IPS-15b (cell line): ENCODE results near the gene ACVR2A.

Source experiments
- H3K27me3 ChIP-seq: one replicate; pipeline ENCODE4 v1.6.1; 2013; ENCODE audit warnings: low read length; ENCODE audit not compliant: control insufficient read depth, insufficient read depth
- H3K36me3 ChIP-seq: one replicate; pipeline ENCODE4 v1.6.1; 2013; ENCODE audit warnings: low read length; ENCODE audit not compliant: control insufficient read depth, insufficient read depth
- H3K4me1 ChIP-seq: one replicate; pipeline ENCODE4 v1.6.1; 2013; ENCODE audit warnings: mild to moderate bottlenecking, low read length; ENCODE audit not compliant: control insufficient read depth, insufficient read depth
- H3K4me3 ChIP-seq: one replicate; pipeline ENCODE4 v1.5.1; 2013; ENCODE audit warnings: low read depth, low read length
- H3K9ac ChIP-seq: one replicate; pipeline ENCODE4 v1.6.1; 2013; ENCODE audit warnings: low read depth, mild to moderate bottlenecking, low read length
- H3K9me3 ChIP-seq: one replicate; pipeline ENCODE4 v1.6.1; 2013; ENCODE audit warnings: mild to moderate bottlenecking, low read length; ENCODE audit not compliant: control insufficient read depth, insufficient read depth

The ACVR2A gene

GRCh38 chr2:147934881-147935620 lies 90.2 kb downstream of the ACVR2A start:
- H3K27me3 ChIP-seq: no peaks in the 10 kb centered on the region
- no peak overlapping the region for H3K9ac ChIP-seq
- no peaks in the 10 kb centered on the region for H3K36me3 ChIP-seq
- no peaks in the 10 kb centered on the region for H3K4me1 ChIP-seq
- no peak overlapping the region for H3K4me3 ChIP-seq
- no peaks in the 10 kb centered on the region for H3K9me3 ChIP-seq

- H3K27me3 ChIP-seq: no peaks in the 10 kb centered on the region
- no peaks in the 10 kb centered on the region for H3K4me1 ChIP-seq
- no peaks in the 10 kb centered on the region for H3K9me3 ChIP-seq
- no peaks in the 10 kb centered on the region for H3K36me3 ChIP-seq
- H3K4me3 ChIP-seq: no peak overlapping the region
- H3K9ac ChIP-seq: no peak overlapping the region
These were observed 93.0 kb downstream of the ACVR2A start for GRCh38 chr2:147937744-147938349.

- Histone ChIP-seq H3K27me3 (no peaks in the 10 kb centered on the region), H3K9me3 (no peaks in the 10 kb centered on the region), H3K4me1 (no peaks in the 10 kb centered on the region), H3K4me3 (no peak overlapping the region), H3K36me3 (no peaks in the 10 kb centered on the region), H3K9ac (no peak overlapping the region)
These were observed 94.5 kb downstream of the ACVR2A start for GRCh38 chr2:147939313-147939712.

- H3K4me1 ChIP-seq: no peaks in the 10 kb centered on the region
- no peaks in the 10 kb centered on the region for H3K27me3 ChIP-seq
- H3K9me3 ChIP-seq: no peaks in the 10 kb centered on the region
- H3K9ac ChIP-seq: no peak overlapping the region
- H3K4me3 ChIP-seq: no peak overlapping the region
- no peaks in the 10 kb centered on the region for H3K36me3 ChIP-seq
These were observed 100.8 kb downstream of the ACVR2A start for GRCh38 chr2:147945660-147946059.

- no peaks in the 10 kb centered on the region for H3K9me3 ChIP-seq
- H3K36me3 ChIP-seq: no peaks in the 10 kb centered on the region
- no peak overlapping the region for H3K9ac ChIP-seq
- no peaks in the 10 kb centered on the region for H3K27me3 ChIP-seq
- no peak overlapping the region for H3K4me3 ChIP-seq
- H3K4me1 ChIP-seq: no peaks in the 10 kb centered on the region
These were observed 107.3 kb downstream of the ACVR2A start for GRCh38 chr2:147952118-147952517.

GRCh38 chr2:147968571-147968970 lies 123.7 kb downstream of the ACVR2A start:
- no peaks in the 10 kb centered on the region for H3K36me3 ChIP-seq
- H3K9ac ChIP-seq: no peak overlapping the region
- no peaks in the 10 kb centered on the region for H3K27me3 ChIP-seq
- no peaks in the 10 kb centered on the region for H3K4me1 ChIP-seq
- no peaks in the 10 kb centered on the region for H3K9me3 ChIP-seq
- no peak overlapping the region for H3K4me3 ChIP-seq

GRCh38 chr2:147976102-147976501 lies 131.3 kb downstream of the ACVR2A start:
- Histone ChIP-seq H3K9me3 (no peaks in the 10 kb centered on the region), H3K9ac (no peak overlapping the region), H3K36me3 (no peaks in the 10 kb centered on the region), H3K4me3 (no peak overlapping the region), H3K27me3 (no peaks in the 10 kb centered on the region), H3K4me1 (no peaks in the 10 kb centered on the region)

GRCh38 chr2:147977679-147978078 lies 132.8 kb downstream of the ACVR2A start:
- no peaks in the 10 kb centered on the region for H3K27me3 ChIP-seq
- no peak overlapping the region for H3K4me3 ChIP-seq
- H3K36me3 ChIP-seq: no peaks in the 10 kb centered on the region
- no peaks in the 10 kb centered on the region for H3K4me1 ChIP-seq
- H3K9ac ChIP-seq: no peak overlapping the region
- no peaks in the 10 kb centered on the region for H3K9me3 ChIP-seq
